HG03066 (cell line): ENCODE results near the gene ROR1.

Source experiments
- ATAC-seq: cut with Tn5 transposase; IDR thresholded peaks from one replicate; pipeline ENCODE4 v1.9.1; 2021; ENCODE audit warnings: low read depth; ENCODE audit not compliant: unreplicated experiment

Gene ROR1

DNA sequence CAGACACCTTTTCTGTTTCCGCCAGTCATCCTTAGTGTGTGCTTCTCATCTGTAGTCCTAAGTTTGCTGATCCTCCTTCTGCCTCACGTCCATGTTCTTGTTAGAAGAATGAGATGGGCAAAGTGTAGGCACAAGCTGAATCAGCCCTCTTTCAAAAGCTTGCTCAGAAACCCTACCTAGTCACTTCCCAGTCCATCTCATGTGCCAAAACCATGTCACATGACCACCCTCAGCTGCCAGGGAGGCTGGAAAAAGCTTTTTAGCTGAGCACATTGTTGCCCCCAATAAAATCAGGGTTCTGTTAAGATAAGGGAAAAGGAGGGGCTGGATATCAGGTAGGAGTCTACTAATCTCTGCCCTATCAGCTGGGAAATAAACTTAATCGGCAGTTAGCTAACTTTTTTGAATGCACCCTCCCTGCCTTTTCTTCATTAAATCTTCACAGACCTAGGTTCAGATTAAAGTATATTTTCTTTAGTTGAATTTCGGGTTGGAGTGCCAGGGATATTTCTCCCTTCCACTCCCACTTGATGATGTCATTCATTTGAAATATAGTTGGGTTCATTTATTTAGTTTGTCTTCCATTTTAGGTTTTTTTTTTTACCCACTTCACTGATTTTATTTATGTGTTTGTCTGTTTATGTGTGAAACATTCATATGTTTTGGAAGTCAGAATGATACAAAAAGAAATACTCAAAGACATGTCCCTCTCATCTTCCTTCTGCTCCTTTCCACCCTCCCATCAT lies 129.2 kb downstream of the ROR1 start:
- ATAC-seq = no peak

DNA sequence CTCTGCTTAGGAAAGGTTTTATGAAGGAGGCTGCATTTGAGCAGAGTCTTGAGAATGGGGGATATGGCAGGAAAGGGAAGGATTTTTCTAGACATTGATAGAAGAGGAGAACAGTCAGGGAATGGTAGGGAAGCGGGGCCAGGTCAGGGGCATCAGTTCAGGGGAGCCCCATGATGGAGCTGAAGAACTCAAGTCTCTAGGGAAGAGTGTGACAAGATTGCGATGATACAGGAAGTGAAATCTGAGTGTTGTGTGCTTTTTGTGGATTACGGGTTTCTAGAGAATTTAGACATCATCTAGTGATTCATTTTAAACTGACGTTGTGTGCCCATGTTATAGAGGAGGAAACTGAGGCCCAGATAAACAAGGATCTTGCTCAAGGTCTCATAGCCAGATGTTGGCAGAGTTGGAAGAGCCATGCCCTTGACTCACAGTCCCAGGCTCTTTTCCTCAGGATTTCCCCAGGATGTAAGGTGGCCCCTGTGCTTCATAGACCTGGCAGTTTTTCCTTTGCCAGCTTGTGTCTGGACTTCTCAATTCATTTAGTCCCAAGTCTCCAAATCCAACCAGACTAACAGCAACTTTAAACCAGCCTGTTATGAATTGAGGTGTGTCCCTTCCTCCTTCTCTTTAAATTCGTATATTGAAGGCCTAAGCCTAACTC lies 130.3 kb downstream of the ROR1 start:
- ATAC-seq = no peak

DNA sequence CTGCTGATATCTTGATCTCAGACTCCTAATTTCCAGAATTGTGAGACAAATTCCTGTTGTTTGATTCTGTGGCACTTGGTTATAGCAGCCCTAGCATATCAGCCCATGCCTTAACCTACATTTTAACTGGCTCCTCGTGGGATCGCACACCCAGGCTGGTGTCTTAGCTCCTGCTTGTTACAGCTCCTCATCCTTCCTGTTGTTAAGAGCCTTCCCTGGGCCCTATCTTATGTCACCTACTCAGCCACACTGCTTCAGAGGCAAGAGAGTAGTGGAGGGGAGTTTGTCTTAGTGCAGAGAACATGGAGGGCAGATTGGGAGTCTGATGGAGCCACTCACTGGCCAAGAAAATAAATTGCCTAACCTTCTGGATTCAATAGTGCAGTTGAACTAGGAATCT lies 131.0 kb downstream of the ROR1 start:
- ATAC-seq = no peak

DNA sequence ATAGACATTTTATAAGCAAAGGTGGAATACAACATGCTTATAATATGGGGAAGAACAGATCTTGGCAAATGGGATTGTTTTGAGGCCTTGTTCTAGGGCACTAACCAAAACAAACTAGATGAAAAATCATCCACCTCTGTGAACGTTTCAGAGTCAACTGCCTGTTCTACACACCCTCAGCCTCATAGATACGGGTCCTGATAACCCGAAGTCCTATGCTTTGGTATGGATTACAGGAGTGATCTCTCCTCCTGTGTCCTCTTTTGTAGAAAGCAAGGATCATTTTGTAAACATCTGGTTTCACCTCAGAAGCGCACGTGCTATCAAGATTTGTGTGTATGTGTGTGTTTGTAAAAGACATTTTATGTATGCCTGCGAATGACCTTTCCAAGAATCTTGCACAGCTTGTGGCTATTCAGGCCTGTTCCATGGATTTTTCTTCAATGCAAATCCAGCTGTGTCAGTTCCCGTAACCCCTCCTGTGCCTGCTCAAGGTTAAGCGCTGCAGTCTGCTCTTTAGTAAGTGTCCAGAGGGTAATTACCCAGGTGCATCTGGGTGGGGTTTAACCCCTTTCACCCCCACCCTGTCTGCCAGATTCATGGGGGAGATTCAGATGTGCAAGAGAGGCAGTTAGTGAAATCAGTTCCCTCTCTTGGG lies 132.4 kb downstream of the ROR1 start:
- ATAC-seq = no peak

DNA sequence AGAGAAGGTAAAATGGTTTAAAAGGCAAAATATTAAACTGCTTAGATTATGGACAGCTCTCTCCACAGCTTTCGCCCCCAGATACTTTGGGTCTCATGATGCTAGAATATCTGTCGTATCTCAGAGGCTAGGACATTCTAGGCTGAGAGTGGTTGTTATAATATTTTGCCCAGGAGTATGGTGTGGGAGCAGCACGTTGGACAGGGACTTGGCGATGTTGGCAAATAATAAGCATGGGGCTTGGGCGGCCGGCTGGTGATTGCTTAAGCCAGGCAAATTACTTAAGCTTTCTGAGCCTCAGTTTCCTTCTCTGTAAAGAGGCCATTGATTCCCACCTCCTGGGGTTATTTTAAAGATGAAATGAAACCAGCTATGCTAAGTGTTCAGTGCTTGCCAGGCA lies 133.2 kb downstream of the ROR1 start:
- no peak for ATAC-seq

DNA sequence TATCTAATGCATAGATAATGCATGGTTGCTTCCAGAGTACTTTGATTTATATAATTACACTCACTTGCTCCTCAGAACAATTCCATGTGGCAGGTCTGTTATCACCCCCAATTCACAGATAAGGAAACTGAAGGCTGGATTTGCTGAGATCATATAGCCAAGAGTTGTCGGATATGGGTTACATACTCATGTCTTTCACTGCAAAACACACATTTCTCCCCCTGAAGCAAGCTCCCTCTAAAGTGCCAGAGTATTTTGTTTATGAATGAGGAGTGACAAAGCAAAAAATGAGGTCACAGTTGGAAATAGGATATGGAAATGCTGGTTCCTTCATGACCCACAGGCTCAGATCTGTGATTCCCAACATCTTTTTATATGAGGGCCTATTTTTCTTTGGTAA lies 134.2 kb downstream of the ROR1 start:
- no peak for ATAC-seq

DNA sequence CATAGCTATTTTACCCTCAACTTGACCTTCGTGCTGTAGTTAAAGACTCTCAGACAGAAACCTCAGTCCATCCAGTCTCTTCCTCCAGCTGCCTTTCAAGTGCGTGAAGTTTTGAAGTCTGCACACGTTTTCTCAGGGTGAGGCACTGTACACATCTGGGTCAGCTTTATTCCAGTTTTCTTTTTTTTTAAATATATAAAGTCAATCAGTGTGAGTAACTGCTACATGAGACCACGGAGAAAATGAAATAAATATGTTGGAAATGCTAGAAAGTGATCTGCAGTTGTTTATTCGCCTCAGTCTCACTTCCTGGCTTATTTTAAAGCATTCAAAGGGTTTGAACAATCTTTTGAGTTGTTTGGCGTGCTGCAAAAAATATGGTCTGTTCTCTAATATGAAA lies 135.7 kb downstream of the ROR1 start:
- ATAC-seq = no peak

DNA sequence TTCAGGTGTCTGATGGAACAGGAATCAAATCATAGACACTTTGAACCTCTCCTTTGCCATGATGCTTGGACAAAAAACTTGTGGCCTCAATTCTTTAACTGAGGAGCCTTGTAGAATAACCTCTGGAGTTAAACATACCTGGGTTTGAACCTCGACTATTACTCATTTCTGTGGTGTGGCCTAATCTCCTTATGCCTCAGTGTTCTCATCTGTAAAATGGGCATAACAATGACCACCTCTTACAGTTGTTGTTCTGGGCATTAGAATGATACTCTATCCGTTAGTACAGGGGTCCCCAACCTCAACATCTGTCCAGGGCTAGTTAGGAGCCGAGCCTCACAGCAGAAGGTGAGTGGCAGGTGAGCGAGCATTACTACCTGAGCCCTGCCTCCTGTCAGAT lies 137.2 kb downstream of the ROR1 start:
- no peak for ATAC-seq

DNA sequence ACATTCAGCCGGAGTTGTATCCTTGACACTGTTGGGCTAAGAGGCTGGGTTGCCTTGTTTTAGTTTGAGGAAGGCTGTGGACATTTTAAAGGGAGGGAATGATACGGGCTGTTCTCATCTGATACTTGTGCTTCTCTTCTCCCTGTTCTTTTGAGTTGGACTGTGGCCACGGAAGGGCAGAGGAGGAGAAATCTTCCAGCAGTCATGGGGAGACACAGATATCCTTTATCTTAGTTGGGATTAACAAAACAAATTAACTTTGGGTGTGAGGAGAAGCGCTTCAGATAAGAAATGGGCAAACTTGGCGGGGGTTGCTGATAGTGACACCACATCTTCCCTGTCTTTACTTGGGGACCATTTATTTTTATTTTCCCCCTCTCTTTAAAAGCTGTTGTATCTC lies 138.8 kb downstream of the ROR1 start:
- no peak for ATAC-seq

DNA sequence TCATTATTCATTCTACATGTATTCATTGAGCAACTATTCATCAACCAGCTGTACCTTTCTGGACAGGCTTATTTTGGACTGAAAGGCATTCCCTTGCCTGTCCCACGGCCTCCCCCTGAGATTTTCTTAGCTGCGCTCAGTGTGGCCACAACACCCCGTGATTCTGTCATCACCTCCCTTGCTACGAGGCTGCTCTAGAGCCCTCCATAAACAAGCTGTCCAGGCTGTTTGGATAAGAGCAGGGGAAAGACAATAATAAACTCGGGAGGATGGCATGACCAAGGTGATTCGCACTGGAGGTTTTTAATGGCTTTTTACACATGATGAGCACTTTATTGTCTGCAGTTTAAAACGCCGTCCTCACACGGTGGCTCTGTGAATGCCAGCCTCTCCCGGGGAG lies 139.7 kb downstream of the ROR1 start:
- ATAC-seq = no peak

DNA sequence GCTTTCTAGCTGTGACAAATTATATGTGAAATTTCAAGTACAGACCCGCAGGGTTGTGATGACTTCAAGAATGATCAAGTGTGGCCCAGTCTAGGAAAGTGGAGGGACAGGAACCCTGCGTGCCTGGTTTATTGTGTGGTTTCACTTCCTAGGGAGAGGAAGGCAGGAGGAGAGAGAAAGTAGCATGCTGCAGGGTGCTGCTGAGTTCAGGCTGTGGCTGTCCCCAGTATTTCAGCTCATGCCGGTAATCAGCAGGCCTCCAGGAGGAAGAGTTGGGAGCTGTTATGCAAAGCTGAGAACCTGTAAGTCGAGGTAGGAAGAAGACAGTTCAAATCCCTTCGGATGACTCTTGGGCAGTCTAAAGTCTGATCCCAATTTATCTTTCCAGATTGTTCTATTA lies 140.4 kb downstream of the ROR1 start:
- ATAC-seq = no peak

DNA sequence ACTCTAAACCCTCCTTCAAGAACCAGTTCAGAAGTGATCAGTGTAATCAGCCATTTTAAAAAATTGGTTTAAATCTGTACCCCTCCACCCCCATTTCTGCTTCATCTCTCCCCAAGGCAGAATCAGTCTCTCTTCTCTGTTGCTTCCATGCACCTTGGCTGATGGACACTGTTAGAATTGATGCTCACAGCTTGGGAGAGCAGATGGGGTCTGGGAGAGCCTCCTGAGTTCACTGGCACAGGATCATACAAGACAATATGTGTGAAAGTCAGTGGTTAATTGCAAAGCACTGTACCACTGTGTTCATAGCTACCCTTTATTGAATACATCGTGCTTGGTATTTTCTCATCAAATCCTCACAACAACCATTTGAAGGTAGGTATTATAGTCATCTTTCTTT lies 140.9 kb downstream of the ROR1 start:
- no peak for ATAC-seq

DNA sequence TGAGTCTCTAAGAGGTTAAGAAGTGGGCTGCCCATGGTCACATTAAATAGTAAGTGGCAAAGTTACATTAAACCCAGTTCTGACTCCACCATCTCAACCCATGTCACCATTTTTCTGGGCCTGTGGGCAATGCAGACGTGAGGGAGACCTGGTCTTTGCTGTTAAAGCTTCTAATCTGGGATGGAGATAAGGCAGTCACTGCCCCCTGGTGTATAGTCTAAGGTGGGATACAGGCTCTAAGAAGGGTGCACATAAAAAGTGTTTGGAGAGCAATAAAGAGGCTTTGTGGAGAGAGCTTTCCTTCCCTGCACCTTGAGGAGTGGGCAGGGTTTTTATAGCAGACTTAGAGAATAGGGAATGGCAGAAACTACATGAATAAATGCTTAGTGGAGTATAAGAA lies 141.3 kb downstream of the ROR1 start:
- no peak for ATAC-seq

DNA sequence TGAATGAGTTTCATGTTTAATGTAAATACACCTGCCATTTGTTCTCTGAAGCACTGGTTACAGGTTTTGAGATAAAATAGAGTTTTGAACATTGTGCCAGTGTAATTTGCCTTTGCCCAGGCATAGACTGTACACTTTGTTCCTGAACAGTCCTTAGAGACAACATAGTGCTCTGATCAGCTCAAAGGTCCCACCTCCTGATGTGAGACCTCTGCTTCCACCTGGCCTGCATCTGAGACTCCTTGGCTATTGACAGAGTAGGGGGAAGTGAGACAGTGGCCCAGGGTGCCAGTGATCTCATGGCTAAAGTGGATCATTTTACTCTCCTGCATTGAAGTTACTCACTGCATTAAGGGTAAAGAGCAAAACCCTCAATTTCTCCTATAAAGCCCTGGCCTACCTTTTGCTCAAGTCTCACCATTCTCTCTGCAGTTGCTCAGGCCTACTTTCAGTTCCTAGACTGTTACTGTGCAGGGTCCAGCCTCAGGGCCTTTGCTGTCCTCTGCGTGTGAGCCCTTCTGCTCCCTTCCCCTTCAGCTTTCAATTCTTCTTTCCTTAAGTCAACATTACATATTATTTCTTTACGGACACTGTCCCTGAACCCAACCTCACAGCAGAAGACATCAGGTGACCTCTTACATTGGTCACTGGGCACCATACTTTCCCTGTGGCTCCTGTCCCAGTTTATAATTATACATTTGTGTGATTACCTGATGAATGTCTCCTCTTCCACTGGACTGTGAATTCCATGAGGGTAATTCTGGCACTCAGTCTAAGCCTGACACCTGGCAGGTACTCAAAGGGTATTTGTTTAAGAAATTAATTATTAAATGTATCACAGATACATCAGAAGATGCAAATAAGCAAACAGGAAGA lies 142.9 kb downstream of the ROR1 start:
- no peak for ATAC-seq

DNA sequence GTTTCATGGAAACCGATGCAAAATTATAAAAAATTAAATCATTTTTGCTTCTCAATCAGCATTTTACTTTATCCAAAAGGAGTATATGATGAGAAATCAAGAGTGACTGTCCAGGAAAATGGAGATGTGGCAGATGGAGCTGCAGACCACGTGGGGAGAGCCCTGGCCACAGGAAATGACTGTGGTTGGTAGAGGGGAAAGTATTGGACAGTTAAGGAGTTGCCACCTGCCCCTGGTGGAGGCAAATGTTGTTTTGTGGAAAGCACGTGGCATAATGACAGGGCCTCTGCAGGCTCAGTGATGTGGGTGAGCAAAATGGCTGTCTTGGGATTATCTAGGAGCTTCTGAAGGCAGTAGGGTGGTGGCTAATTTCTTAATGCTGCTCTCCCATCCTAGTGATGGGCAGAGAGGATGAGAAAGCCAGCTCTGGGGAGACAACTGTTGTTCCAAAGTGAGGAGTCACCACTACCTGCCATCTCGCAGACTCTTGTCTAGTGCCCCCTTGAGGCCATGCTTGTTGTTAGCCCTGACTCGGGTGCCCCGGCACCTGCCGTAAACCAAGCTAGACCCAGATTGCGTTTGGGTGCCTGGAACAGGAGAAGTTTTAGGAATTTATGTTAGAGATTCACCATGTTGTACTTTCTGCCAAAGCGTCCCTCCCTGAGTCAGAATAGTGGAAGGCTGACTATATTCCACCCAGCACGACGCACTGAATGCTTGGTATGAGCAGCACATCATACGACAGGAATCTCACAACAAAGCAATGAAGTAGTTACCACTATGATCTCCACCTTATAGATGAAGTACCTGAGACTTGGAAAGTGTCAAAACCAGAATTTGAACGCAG lies 144.0 kb downstream of the ROR1 start:
- ATAC-seq = no peak

DNA sequence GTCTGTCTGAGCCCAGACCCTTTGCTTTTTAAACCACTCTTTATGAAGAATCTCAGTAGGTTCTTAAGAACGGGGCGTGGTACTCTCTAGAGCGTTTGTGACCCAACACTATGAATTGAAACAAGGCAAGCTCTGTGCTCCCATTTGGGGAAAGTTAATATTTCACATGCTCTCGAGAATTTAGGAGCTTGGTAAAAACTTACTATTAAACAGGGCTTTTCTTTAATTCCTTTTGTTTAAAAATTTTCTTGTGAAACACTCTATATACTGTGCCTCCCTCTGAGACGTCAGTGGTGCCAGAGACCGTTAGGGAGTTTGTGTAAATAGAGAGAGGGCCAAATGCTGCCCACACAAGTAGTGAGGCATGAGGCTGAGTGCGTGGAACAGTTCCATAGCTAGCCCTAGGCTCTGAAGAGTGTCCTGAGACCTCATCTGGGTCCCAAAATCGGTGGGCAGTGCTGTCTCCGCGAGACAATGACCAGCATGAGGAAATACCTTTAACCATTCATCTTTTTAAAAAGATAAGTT lies 144.7 kb downstream of the ROR1 start:
- no peak for ATAC-seq

DNA sequence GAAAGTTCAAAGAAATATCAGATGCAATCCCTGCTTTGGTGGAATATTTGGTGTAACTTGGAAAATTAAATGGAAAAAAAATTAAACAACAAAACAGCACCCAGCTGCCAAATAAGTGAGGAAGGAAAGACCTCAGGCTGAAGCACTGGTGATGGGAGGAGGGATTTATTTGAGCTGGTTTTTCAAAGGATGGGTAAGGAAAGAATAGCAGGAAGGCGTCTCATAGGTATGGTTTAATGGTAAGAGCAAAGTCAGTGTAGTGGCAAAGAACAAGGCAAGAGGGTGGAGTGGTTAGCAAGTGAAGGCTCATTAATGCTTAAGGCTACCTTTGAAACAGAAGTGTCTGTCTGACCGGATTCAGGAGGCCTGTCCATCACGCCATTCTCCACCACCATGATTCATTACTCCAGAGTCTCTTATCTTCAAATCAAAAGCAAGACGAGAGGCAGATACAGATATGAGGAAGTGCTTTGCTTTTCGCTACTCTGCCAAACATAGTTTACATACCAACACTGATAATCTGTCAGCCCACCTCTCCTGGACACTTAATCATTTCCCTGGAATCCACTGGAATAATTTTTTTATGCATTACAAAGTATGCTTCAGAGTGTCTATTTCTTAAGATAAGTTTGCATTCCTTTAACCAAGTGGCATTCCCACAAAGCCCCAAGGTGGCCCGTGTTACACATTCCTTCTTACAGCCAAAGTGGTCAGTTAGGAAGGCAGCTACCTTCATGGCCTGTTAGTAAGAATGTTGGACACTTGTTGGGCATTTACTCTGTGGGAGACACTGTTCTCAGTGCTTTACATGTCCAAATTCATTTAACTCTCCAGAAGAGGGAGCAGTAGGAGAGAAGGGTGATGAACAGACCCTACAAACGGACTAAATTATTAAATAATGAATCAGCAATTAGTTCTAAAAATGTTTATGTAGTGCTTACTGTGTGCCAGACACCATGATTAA lies 146.6 kb downstream of the ROR1 start:
- no peak for ATAC-seq

DNA sequence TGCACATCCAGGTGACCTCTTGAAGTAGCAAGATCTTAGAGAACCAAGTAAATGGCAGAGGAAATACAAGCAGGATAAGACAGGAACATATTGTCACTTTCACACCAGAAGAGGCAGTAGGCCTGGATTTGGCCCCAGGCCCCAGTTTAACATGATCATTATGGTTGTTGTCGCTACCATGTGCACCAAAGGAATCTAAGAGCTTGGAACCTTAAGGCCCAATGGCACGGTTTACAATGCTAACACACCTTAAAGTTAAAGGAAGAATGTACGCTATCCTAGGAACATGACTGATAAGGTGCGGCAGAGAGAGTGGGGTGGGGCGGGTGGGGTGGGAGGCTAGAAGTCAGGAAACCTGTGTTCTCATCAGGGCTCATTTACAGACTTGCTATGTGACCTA lies 147.5 kb downstream of the ROR1 start:
- ATAC-seq = no peak

DNA sequence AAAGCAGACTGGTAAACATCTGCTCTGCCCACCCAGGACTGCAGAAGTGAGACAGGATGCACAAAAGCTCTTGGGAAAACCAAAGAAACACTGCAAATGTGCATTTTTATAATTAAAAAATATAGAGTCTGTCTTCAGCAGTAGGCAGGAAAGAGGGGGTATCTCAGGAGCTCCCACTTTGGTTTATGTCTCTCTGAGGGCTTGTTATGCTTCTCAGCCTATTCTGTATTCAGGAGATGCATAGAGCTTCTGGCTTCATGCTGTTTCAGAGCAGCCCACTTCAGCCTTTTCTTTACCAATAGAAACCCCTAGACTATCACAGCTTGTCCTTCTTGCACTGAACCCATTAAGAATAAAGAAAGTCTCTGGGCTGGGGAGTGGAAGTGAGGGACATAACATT lies 148.0 kb downstream of the ROR1 start:
- no peak for ATAC-seq
